ENCODE measurements around the gene KCNE2.
"Not testable (repeated sequence)": the region's sequence is repeated elsewhere in the genome, so short reads cannot be mapped to it uniquely, and the experiment has no call there.

KCNE2 gene

DNA sequence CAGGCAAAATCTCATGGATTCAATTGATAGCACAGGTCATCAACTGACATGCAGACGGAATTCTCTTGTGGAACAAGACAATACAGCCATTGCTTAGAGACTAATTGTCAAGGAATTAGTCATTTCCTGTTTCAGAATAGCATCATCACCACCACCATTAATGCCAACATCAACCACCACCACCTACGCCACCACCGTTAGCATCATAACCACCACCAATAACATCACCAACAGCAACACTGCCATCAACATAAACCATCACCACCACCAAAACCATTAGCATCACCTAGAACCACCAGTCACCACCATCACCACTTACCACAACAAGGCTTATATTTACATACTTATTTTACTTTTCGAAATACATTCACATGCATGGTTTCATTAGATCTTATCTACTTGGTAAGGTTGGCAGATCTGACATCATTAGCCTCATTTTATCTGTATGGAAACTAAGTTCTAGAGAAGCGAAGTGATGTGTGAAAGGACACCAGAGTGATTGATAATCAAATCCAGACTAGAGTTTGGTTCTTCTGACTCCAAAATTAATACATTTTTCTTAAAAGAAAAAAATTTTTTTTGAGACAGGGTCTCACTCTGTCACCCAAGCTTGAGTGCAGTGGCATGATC lies 53.8 kb downstream of the KCNE2 start:
- DNase-seq = not testable (repeated sequence)

Data from activated CD4-positive, alpha-beta T cell treated with anti-CD3 and anti-CD28 coated beads, Interleukin-2, amount 50 U/mL, for 16 hours (primary cell).